ENCODE results near the gene ISCU. TPM values are rescaled to one million over a fixed set of nuclear protein-coding genes. Genes with fewer than 3 reads are reported as not detected.

ISCU gene
- total RNA-seq, 4 donors from 2014 or later = 189 to 297 (median 212) TPM

- no peak for TF ChIP-seq CTCF (IDR thresholded peaks at IDR 0.05; ENCODE audit: low read depth)
Measured at GRCh38 chr12:108589028-108589839, 26.8 kb downstream of the ISCU start.

GRCh38 chr12:108589840-108590229 lies 27.4 kb downstream of the ISCU start:
- TF ChIP-seq CTCF (IDR thresholded peaks at IDR 0.05; ENCODE audit: low read depth) = no peak

- TF ChIP-seq CTCF (IDR thresholded peaks at IDR 0.05; ENCODE audit: low read depth) = no peak
Measured at GRCh38 chr12:108591267-108591980, 29.0 kb downstream of the ISCU start.

GRCh38 chr12:108592033-108592909 lies 29.9 kb downstream of the ISCU start:
- TF ChIP-seq CTCF (IDR thresholded peaks at IDR 0.05; ENCODE audit: low read depth) = no peak

- no peak for TF ChIP-seq CTCF (IDR thresholded peaks at IDR 0.05; ENCODE audit: low read depth)
Measured at GRCh38 chr12:108594323-108594903, 32.0 kb downstream of the ISCU start.

- no peak for TF ChIP-seq CTCF (IDR thresholded peaks at IDR 0.05; ENCODE audit: low read depth)
Measured at GRCh38 chr12:108594960-108595710, 32.7 kb downstream of the ISCU start.

Measured in subcutaneous adipose tissue (tissue), 4 donors.